ENCODE measurements around the gene GID8. TPM values are rescaled to one million over a fixed set of nuclear protein-coding genes. Genes with fewer than 3 reads are reported as not detected.

The GID8 gene
- total RNA-seq: 20.7 and 20.8 TPM in 2 replicates

GRCh38 chr20:62938105-62938888 lies at the start of gene GID8:
TSS of gene GID8 (plus strand) at chr20:62938147. CDS start at chr20:62941503, 3,356 bp downstream.

GRCh38 chr20:62926229-62927127 lies 11.5 kb upstream of the GID8 start, which contains the start of gene DIDO1:
TSS of gene DIDO1 (minus strand) at chr20:62926505.

GRCh38 chr20:62952373-62952967 lies 14.5 kb downstream of the GID8 start, which contains the start of gene SLC17A9:
TSS of gene SLC17A9 (plus strand) at chr20:62952709. CDS start at chr20:62952831, 122 bp downstream.

Other genes with a start within 250 kb of the GID8 start
- gene NTSR1, start 229.3 kb upstream of the GID8 start, total RNA-seq: 0.15 and 0.27 TPM in 2 replicates
- gene MRGBP, start 141.7 kb upstream of the GID8 start, total RNA-seq: 19.9 TPM in 2 replicates
- 63.2 and 67.4 TPM in 2 replicates for gene OGFR, start 133.3 kb upstream of the GID8 start, total RNA-seq
- 0.79 TPM in 1 of 2 replicates, not detected in the other for gene COL9A3, start 121.1 kb upstream of the GID8 start, total RNA-seq
- gene TCFL5, start 76.3 kb upstream of the GID8 start, total RNA-seq: 4.3 and 6.3 TPM in 2 replicates
- gene DIDO1, start 11.6 kb upstream of the GID8 start, total RNA-seq: 31.6 and 31.7 TPM in 2 replicates
- gene SLC17A9, start 14.6 kb downstream of the GID8 start, total RNA-seq: 12.0 and 13.1 TPM in 2 replicates
- gene BHLHE23, start 68.8 kb downstream of the GID8 start, total RNA-seq: not detected in 2 replicates

Measured in mammary microvascular endothelial cell (primary cell).